HUES48 (cell line): ENCODE results near the gene SNX14.
"Not testable (repeated sequence)": the region's sequence is repeated elsewhere in the genome, so short reads cannot be mapped to it uniquely, and the experiment has no call there.

Source experiments
- H3K27ac ChIP-seq: one replicate; pipeline ENCODE4 v1.7.0; 2013; ENCODE audit warnings: low read depth, low read length, inconsistent platforms
- H3K27me3 ChIP-seq: 2 replicates; pipeline ENCODE4 v1.6.1; 2013; ENCODE audit warnings: mild to moderate bottlenecking, low read length; ENCODE audit not compliant: control insufficient read depth, insufficient read depth
- H3K36me3 ChIP-seq: 2 replicates; pipeline ENCODE4 v1.6.1; 2013; ENCODE audit warnings: low read length; ENCODE audit not compliant: control insufficient read depth, insufficient read depth
- H3K4me1 ChIP-seq: 2 replicates; pipeline ENCODE4 v1.6.1; 2013; ENCODE audit warnings: mild to moderate bottlenecking, low read length; ENCODE audit not compliant: control insufficient read depth, insufficient read depth
- H3K4me3 ChIP-seq: 2 replicates; pipeline ENCODE4 v1.5.1; 2013; ENCODE audit warnings: mild to moderate bottlenecking, low read depth, low read length
- H3K9ac ChIP-seq: 2 replicates; pipeline ENCODE4 v1.6.1; 2013; ENCODE audit warnings: mild to moderate bottlenecking, low read depth, low read length, moderate library complexity
- H3K9me3 ChIP-seq: 2 replicates; pipeline ENCODE4 v1.6.1; 2013; ENCODE audit warnings: low read length; ENCODE audit not compliant: control insufficient read depth, insufficient read depth

SNX14 gene

GRCh38 chr6:85593438-85594196 lies at the start of gene SNX14:
SNX14 (minus strand) TSS chr6:85593858; CDS start chr6:85593718, 140 bp downstream.
- H3K27me3 ChIP-seq: peaks cover 14% of the 10 kb centered on the region
- H3K4me3 ChIP-seq: peak within 1 kb of the TSS; percentile 81
- no peaks in the 10 kb centered on the region for H3K9me3 ChIP-seq
- no peaks in the 10 kb centered on the region for H3K36me3 ChIP-seq
- peak within 1 kb of the TSS; percentile 86 for H3K27ac ChIP-seq
- H3K4me1 ChIP-seq: no peaks in the 10 kb centered on the region
- H3K9ac ChIP-seq: peak within 1 kb of the TSS; percentile 53

GRCh38 chr6:85642774-85643536 lies 49.3 kb upstream of the SNX14 start, which contains the start of gene SYNCRIP:
SYNCRIP (minus strand) TSS chr6:85642886; CDS start chr6:85641439, 1,447 bp downstream.
- Histone ChIP-seq H3K36me3 (peaks cover 33% of the 10 kb centered on the region), H3K27ac (peak within 1 kb of the TSS; percentile 99), H3K4me3 (peak within 1 kb of the TSS; percentile 99), H3K4me1 (peaks cover 26% of the 10 kb centered on the region), H3K9ac (peak within 1 kb of the TSS; percentile 100), H3K27me3 (no peaks in the 10 kb centered on the region), H3K9me3 (no peaks in the 10 kb centered on the region)

- Histone ChIP-seq H3K9me3 (no peaks in the 10 kb centered on the region), H3K27ac (peak overlapping the region; percentile 98), H3K4me1 (peaks cover 26% of the 10 kb centered on the region), H3K4me3 (peak overlapping the region; percentile 99), H3K9ac (peak overlapping the region; percentile 100), H3K27me3 (no peaks in the 10 kb centered on the region), H3K36me3 (peaks cover 41% of the 10 kb centered on the region)
Measured at GRCh38 chr6:85641897-85642773, 48.5 kb upstream of the SNX14 start.

- H3K9ac ChIP-seq: peak overlapping the region; percentile 100
- H3K27me3 ChIP-seq: no peaks in the 10 kb centered on the region
- H3K4me1 ChIP-seq: peaks cover 26% of the 10 kb centered on the region
- no peaks in the 10 kb centered on the region for H3K9me3 ChIP-seq
- H3K4me3 ChIP-seq: peak overlapping the region; percentile 99
- H3K36me3 ChIP-seq: peaks cover 48% of the 10 kb centered on the region
- H3K27ac ChIP-seq: peak overlapping the region; percentile 98
Measured at GRCh38 chr6:85641522-85641896, 47.9 kb upstream of the SNX14 start.

GRCh38 chr6:85640821-85641220 lies 47.2 kb upstream of the SNX14 start:
- Histone ChIP-seq H3K27me3 (no peaks in the 10 kb centered on the region), H3K27ac (no peak overlapping the region), H3K9ac (peak overlapping the region; percentile 100), H3K4me3 (peak overlapping the region; percentile 99), H3K4me1 (peaks cover 26% of the 10 kb centered on the region), H3K36me3 (peaks cover 54% of the 10 kb centered on the region), H3K9me3 (no peaks in the 10 kb centered on the region)

- Histone ChIP-seq H3K27me3 (no peaks in the 10 kb centered on the region), H3K9ac (no peak overlapping the region), H3K27ac (no peak overlapping the region), H3K4me1 (peaks cover 20% of the 10 kb centered on the region; the same call in 1 of the 2 replicates), H3K36me3 (peaks cover 85% of the 10 kb centered on the region), H3K4me3 (no peak overlapping the region), H3K9me3 (no peaks in the 10 kb centered on the region)
Measured at GRCh38 chr6:85637579-85637978, 43.9 kb upstream of the SNX14 start.

- peaks cover 6% of the 10 kb centered on the region; the same call in 1 of the 2 replicates for H3K4me1 ChIP-seq
- no peaks in the 10 kb centered on the region for H3K27me3 ChIP-seq
- no peak overlapping the region for H3K27ac ChIP-seq
- H3K9me3 ChIP-seq: no peaks in the 10 kb centered on the region
- H3K9ac ChIP-seq: no peak overlapping the region
- H3K36me3 ChIP-seq: peaks cover 94% of the 10 kb centered on the region
- no peak overlapping the region for H3K4me3 ChIP-seq
Measured at GRCh38 chr6:85632164-85632942, 38.7 kb upstream of the SNX14 start.

GRCh38 chr6:85631117-85631516 lies 37.5 kb upstream of the SNX14 start:
- H3K27me3 ChIP-seq, H3K4me3 ChIP-seq, H3K9me3 ChIP-seq, H3K9ac ChIP-seq, H3K4me1 ChIP-seq, H3K27ac ChIP-seq: not testable (repeated sequence)
- peaks cover 94% of the 10 kb centered on the region for H3K36me3 ChIP-seq

- Histone ChIP-seq H3K27me3 (no peaks in the 10 kb centered on the region), H3K27ac (no peak overlapping the region), H3K36me3 (peaks cover 94% of the 10 kb centered on the region), H3K4me3 (no peak overlapping the region), H3K9me3 (no peaks in the 10 kb centered on the region), H3K9ac (no peak overlapping the region), H3K4me1 (peaks cover 6% of the 10 kb centered on the region; the same call in 1 of the 2 replicates)
Measured at GRCh38 chr6:85628353-85628752, 34.7 kb upstream of the SNX14 start.

- peaks cover 100% of the 10 kb centered on the region for H3K36me3 ChIP-seq
- H3K27ac ChIP-seq: no peak overlapping the region
Measured at GRCh38 chr6:85620308-85620707, 26.6 kb upstream of the SNX14 start.

More at GRCh38 chr6:85620308-85620707, 26.6 kb upstream of the SNX14 start:
- Histone ChIP-seq H3K4me3 (no peak overlapping the region), H3K4me1 (no peaks in the 10 kb centered on the region), H3K9me3 (no peaks in the 10 kb centered on the region), H3K27me3 (no peaks in the 10 kb centered on the region), H3K9ac (no peak overlapping the region)
